ENCODE measurements around the gene LRRC75B.

- TF ChIP-seq CTCF (conservative IDR thresholded peaks at IDR 0.05; ENCODE audit: low read depth, low read length) (no peak), EZH2 (IDR thresholded peaks at IDR 0.05; ENCODE audit: borderline replicate concordance, low read depth, low read length, poor library complexity, severe bottlenecking) (no peak)
These were observed 52.4 kb downstream of the LRRC75B start for GRCh38 chr22:24540470-24540869.
